ENCODE data around the gene STARD10. TPM values are rescaled to one million over a fixed set of nuclear protein-coding genes. Genes with fewer than 3 reads are reported as not detected.

STARD10 gene
- total and polyA plus RNA-seq, 9 of the 15 experiments (the other 6 are each of a cell fraction or from before 2014, with no cell fraction given), result 0.15 to 52.9 (median 32.3) TPM

GRCh38 chr11:72786305-72787215, 7.3 kb downstream of the STARD10 start:
- peak overlapping the region; percentile 73 to 84 for H3K9ac ChIP-seq (ENCODE audit: insufficient read depth in 1 of 2, low read depth in 2 of 2, low read length in 2 of 2)
- FAIRE-seq, result no peak
- peak overlapping the region; percentile 87 for H2AFZ ChIP-seq (ENCODE audit: low read depth, low read length)
- H3K36me3 ChIP-seq (ENCODE audit: control insufficient read depth, insufficient read depth, low read length), result no peaks in the 10 kb centered on the region
- intact Hi-C loops (cut with micrococcal nuclease), result no loop called here
- H3K9me1 ChIP-seq (ENCODE audit: control insufficient read depth, insufficient read depth, low read length), result no peaks in the 10 kb centered on the region
- H3K9me3 ChIP-seq (replicated peaks; ENCODE audit: control insufficient read depth, insufficient read depth, low read depth, low read length), result no peaks in the 10 kb centered on the region
- WGBS (ENCODE audit: insufficient coverage, low coverage, missing lambda C conversion rate), result 82% methylated on average over 8 of the region's 8 CpGs
- in situ Hi-C loops (cut with MboI), result no loop called here
- POLR2A ChIA-PET, result interaction anchor here (0.6 to 2.0 kb wide), 7 partner anchors 9 to 207 kb away, joined by 3 to 36 read pairs (median 4); no protein-coding TSS in a partner anchor
- peak overlapping the region; percentile 81 for H3K27ac ChIP-seq (ENCODE audit: extremely low read depth, low read depth, low read length)
- peaks cover 39 to 50% of the 10 kb centered on the region in 2 experiments for H3K4me1 ChIP-seq (replicated peaks in 1 of 2; ENCODE audit: control insufficient read depth in 2 of 2, insufficient read depth in 2 of 2, low read length in 2 of 2)
- H3K27me3 ChIP-seq (ENCODE audit: control insufficient read depth in 2 of 2, insufficient read depth in 2 of 2, low read length in 2 of 2), result no peaks in the 10 kb centered on the region
- H4K20me1 ChIP-seq (replicated peaks; ENCODE audit: control insufficient read depth, insufficient read depth, low read length), result no peaks in the 10 kb centered on the region
- H3K79me2 ChIP-seq (ENCODE audit: control insufficient read depth, insufficient read depth, low read length), result peaks cover 4% of the 10 kb centered on the region; the same call in 1 of the 3 replicates
- no peak for DNase-seq (ENCODE audit: extremely low read depth in 1 of 4, low spot score in 3 of 4)
- no peak for ATAC-seq
- peak overlapping the region; percentile 8; the same call in 1 of the 2 replicates for H3K4me3 ChIP-seq
- CTCF ChIA-PET (ENCODE audit: low intra/inter-chr PET ratio), result no interaction called here
- H3K4me2 ChIP-seq (ENCODE audit: insufficient read depth, low read length), result peak overlapping the region; percentile 74
- no TSS peak for BruUV-seq (replicated peaks)
- TF ChIP-seq HMG20B (CRISPR knock-in tag; IDR thresholded peaks at IDR 0.05) (no peak), ZMIZ1 (IDR thresholded peaks at IDR 0.05; ENCODE audit: low read depth in 2 of 2, low read length in 2 of 2) (no peak), SMARCA5 (IDR thresholded peaks at IDR 0.05) (peak; percentile 31; the same call in 1 of the 2 replicates), ARID3A (IDR thresholded peaks at IDR 0.05; ENCODE audit: borderline replicate concordance, low read depth, low read length) (no peak), ZKSCAN8 (CRISPR knock-in tag; IDR thresholded peaks at IDR 0.05) (no peak), SFPQ (IDR thresholded peaks at IDR 0.05; ENCODE audit: low read depth, low read length) (no peak), GTF3C2 (IDR thresholded peaks at IDR 0.05; ENCODE audit: borderline replicate concordance, extremely low read depth, insufficient read length) (no peak), KDM4B (IDR thresholded peaks at IDR 0.05; ENCODE audit: borderline replicate concordance in 2 of 2, low read depth in 1 of 2) (0 out of 4 replicates have a peak, but pooled peaks of 1 of the 2 experiments have one; percentile 3), BCOR (IDR thresholded peaks at IDR 0.05) (0 out of 2 replicates have a peak, but pooled peaks have one; percentile 8)

Data from K562 (cell line).